Spleen (tissue), 7 donors: Measurements from ENCODE around the gene UGT3A1.

Experiments
- CTCF ChIP-seq, 11 experiments: fragments of 200-600 bp in 7 of 11; fragments of 450-650 bp in 4 of 11; sonication (generic) in 4 of 11; IDR thresholded peaks in 8 of 11; conservative IDR thresholded peaks in 3 of 11; 1 replicate in 7 of 11; 2 replicates in 4 of 11; pipeline versions ENCODE4 v1.4.0 to v1.8.0; 2016 to 2021; ENCODE audit warnings: antibody characterized with exemption in 11 of 11, inconsistent platforms in 4 of 11, mild to moderate bottlenecking in 1 of 11
- POLR2AphosphoS5 ChIP-seq, 3 donors: sonication (generic); formaldehyde crosslinking; IDR thresholded peaks; one replicate each; pipeline ENCODE4 v1.5.1; 2017; ENCODE audit warnings: antibody characterized with exemption in 3 of 3
- donor health status: DM: no; HTN: no; CAD: no; lungs with moderate emphysema.
- donor health status: DM: no; HTN: no; CAD: no.
- donor health status: DM: no; HTN: no; CAD: no.

- no peak for TF ChIP-seq CTCF (IDR thresholded peaks at IDR 0.05 in 8 of 11, conservative IDR thresholded peaks at IDR 0.05 in 3 of 11)
- no peak for TF ChIP-seq POLR2AphosphoS5 (IDR thresholded peaks at IDR 0.05)
Observed at GRCh38 chr5:35924122-35924949, 66.9 kb downstream of the UGT3A1 start.
